ENCODE data around the gene SLC6A2.

GRCh38 chr16:55710466-55710865, 54.7 kb downstream of the SLC6A2 start:
- TF ChIP-seq CTCF (IDR thresholded peaks at IDR 0.05) (no peak), POLR2A (IDR thresholded peaks at IDR 0.05) (no peak), EP300 (IDR thresholded peaks at IDR 0.05) (no peak)
